Natural killer cell treated with Interleukin-12 subunit alpha and Interleukin-12 subunit beta and Interleukin-15 and Interleukin-18, amount 100 ng/mL, for 72 hours (primary cell): ENCODE results near the gene PBX4. TPM values are rescaled to one million over a fixed set of nuclear protein-coding genes. Genes with fewer than 3 reads are reported as not detected.

ENCODE experiments used
- ATAC-seq, 2 donors: fragments of 150-1000 bp; cut with Tn5 transposase in 1 of 2; sonication (Bioruptor Pico), chemical (Tn5 transposase) in 1 of 2; 2 replicates each; pipeline ENCODE4 v1.10.0; 2021
- DNase-seq: peaks from one replicate; pipeline ENCODE4 v3.0.0; 2022; ENCODE audit warnings: low spot score
- H3K27ac Mint-ChIP-seq, 2 donors: 1 replicate in 1 of 2; 2 replicates in 1 of 2; pipeline ENCODE4 v1.8.0; 2022; ENCODE audit warnings: mixed read lengths in 2 of 2, mild to moderate bottlenecking in 1 of 2, moderate library complexity in 1 of 2
- H3K27me3 Mint-ChIP-seq, 2 donors: 1 replicate in 1 of 2; 2 replicates in 1 of 2; pipeline ENCODE4 v1.8.0; 2022; ENCODE audit warnings: mixed read lengths in 2 of 2
- H3K36me3 Mint-ChIP-seq: one replicate; pipeline ENCODE4 v1.8.0; 2022; ENCODE audit warnings: mixed read lengths
- H3K4me1 Mint-ChIP-seq, 2 donors: 1 replicate in 1 of 2; 2 replicates in 1 of 2; pipeline ENCODE4 v1.8.0; 2022; ENCODE audit warnings: low read depth in 2 of 2, mixed read lengths in 2 of 2, mild to moderate bottlenecking in 1 of 2
- H3K4me3 Mint-ChIP-seq: one replicate; pipeline ENCODE4 v1.8.0; 2022; ENCODE audit warnings: mixed read lengths
- H3K9me3 Mint-ChIP-seq: 2 replicates; pipeline ENCODE4 v1.8.0; 2022; ENCODE audit warnings: mixed read lengths
- total RNA-seq, 2 donors: library from RNA; stranded (reverse); gene quantifications; one replicate each; pipeline ENCODE4 v1.2.3, GENCODE V29; 2022

The PBX4 gene
- total RNA-seq, 2 donors from 2014 or later: 26.3 to 80.1 TPM

DNA sequence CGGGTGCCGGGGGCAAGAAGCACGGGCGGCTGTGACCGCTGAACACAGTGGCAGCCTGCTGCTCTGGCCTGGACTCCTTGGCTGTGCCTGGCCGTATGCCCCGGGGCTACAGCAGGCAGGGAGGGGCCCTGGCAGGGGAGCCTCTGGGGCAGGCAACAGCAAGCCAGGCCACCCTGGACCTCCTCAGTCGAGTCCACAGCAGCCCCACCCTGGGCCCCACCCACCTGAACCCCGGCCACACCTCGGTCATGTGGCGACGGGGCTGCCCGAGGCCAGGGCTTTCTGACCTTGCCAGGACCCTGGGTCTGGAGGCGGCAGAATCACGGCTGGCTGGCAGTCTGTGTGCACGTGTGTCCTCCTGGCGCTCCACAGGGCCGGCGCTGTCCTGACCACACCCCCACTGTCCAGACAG, 71.7 kb downstream of the PBX4 start:
- Mint-ChIP-seq H3K4me1 (peaks cover 3 to 6% of the 10 kb centered on the region in 2 donors), H3K9me3 (no peaks in the 10 kb centered on the region), H3K27me3 (no peaks in the 10 kb centered on the region), H3K27ac (no peak overlapping the region), H3K4me3 (no peak overlapping the region), H3K36me3 (no peaks in the 10 kb centered on the region)
- DNase-seq (no peak), ATAC-seq (no peak)

DNA sequence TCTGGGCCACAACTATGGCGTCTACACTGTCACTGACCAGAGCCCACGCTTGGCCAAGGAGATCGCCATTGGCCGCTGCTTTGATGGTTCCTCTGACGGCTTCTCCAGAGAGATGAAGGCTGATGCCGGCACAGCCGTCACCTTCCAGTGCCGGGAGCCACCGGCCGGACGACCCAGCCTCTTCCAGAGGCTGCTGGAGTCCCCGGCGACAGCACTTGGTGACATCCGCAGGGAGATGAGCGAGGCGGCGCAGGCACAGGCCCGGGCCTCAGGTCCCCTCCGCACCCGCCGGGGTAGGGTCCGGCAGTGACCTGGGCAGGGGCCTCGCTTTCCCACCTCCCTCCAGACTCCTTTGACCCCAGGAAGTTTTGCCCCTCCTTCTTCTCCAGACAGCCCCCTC, 72.8 kb downstream of the PBX4 start:
- Mint-ChIP-seq H3K36me3 (no peaks in the 10 kb centered on the region), H3K9me3 (no peaks in the 10 kb centered on the region), H3K27me3 (no peaks in the 10 kb centered on the region), H3K4me3 (no peak overlapping the region), H3K4me1 (peaks cover 4 to 6% of the 10 kb centered on the region in 2 donors), H3K27ac (no peak overlapping the region)
- no peak for DNase-seq
- no peak for ATAC-seq

DNA sequence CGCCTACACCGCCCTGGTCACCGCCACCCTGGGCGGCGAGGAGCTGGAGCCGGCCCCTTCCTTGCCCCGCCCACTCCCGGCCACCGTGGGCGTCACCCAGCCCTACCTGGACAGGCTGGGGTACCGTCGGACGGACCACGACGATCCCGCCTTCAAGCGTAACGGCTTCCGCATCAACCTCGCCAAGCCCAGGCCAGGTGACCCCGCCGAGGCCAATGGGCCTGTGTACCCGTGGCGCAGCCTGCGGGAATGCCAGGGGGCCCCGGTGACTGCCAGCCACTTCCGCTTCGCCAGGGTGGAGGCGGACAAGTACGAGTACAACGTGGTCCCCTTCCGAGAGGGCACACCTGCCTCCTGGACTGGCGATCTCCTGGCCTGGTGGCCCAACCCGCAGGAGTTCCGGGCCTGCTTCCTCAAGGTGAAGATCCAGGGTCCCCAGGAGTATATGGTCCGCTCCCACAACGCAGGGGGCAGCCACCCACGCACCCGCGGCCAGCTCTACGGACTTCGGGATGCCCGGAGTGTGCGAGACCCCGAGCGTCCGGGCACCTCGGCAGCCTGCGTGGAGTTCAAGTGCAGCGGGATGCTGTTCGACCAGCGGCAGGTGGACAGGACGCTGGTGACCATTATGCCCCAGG, 73.4 kb downstream of the PBX4 start:
- no peak for DNase-seq

DNA sequence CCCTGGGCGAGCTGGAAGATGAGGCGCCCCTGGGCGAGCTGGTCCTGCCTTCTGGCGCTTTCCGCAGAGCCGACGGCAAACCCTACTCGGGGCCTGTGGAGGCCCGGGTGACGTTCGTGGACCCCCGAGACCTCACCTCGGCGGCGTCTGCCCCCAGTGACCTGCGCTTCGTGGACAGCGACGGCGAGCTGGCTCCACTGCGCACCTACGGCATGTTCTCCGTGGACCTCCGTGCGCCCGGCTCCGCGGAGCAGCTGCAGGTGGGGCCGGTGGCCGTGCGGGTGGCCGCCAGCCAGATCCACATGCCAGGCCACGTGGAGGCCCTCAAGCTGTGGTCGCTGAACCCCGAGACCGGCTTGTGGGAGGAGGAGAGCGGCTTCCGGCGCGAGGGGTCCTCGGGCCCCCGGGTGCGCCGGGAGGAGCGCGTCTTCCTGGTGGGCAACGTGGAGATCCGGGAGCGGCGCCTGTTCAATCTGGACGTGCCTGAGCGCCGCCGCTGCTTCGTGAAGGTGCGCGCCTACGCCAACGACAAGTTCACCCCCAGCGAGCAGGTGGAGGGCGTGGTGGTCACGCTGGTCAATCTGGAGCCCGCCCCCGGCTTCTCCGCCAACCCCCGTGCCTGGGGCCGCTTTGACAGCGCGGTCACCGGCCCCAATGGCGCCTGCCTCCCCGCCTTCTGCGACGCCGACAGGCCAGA, 74.1 kb downstream of the PBX4 start:
- DNase-seq: no peak

More for the DNA sequence above, 73.4 kb downstream of the PBX4 start:
- Mint-ChIP-seq H3K9me3 (no peaks in the 10 kb centered on the region), H3K36me3 (no peaks in the 10 kb centered on the region), H3K27me3 (no peaks in the 10 kb centered on the region), H3K27ac (no peak overlapping the region), H3K4me1 (peaks cover 6% of the 10 kb centered on the region in 2 donors), H3K4me3 (no peak overlapping the region)
- ATAC-seq: no peak

DNA sequence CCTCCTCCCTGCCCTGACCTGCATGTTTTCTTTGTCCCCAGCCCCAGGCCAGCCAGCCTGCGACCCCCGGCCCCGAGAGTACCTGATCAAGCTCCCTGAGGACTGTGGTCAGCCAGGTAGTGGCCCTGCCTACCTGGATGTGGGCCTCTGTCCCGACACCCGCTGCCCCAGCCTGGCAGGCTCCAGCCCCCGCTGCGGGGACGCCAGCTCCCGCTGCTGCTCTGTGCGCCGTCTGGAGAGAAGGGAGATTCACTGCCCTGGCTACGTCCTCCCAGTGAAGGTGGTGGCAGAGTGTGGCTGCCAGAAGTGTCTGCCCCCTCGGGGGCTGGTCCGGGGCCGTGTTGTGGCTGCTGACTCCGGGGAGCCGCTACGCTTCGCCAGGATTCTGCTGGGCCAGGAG, 74.8 kb downstream of the PBX4 start:
- DNase-seq (no peak), ATAC-seq (no peak)
- no peak overlapping the region for H3K27ac Mint-ChIP-seq
- no peaks in the 10 kb centered on the region for H3K36me3 Mint-ChIP-seq
- H3K4me3 Mint-ChIP-seq: no peak overlapping the region
- H3K9me3 Mint-ChIP-seq: no peaks in the 10 kb centered on the region
- H3K27me3 Mint-ChIP-seq: peaks cover 0 to 4% of the 10 kb centered on the region in 2 donors
- H3K4me1 Mint-ChIP-seq: peaks cover 11% of the 10 kb centered on the region in 2 donors

More for the DNA sequence above, 74.1 kb downstream of the PBX4 start:
- Mint-ChIP-seq H3K4me1 (peaks cover 6% of the 10 kb centered on the region in 2 donors), H3K27ac (no peak overlapping the region), H3K27me3 (no peaks in the 10 kb centered on the region), H3K36me3 (no peaks in the 10 kb centered on the region), H3K4me3 (no peak overlapping the region), H3K9me3 (no peaks in the 10 kb centered on the region)
- ATAC-seq: no peak

DNA sequence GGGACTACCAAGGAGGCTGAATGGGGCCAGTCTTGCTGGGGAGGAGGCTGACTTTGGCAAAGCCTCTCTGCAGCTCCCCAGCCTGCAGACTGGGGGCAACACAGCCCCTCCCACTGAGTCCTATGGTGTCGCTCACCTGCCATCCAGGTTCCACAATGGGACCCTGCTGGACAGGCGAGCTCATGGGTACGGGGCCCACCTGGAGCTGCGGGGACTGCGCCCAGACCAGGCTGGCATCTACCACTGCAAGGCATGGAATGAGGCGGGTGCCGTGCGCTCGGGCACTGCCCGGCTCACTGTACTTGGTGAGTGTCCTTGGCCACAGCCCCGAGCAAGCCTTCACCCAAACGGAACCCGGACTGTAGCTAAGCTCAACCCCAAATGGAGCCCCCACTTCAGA, 75.4 kb downstream of the PBX4 start:
- Mint-ChIP-seq H3K4me1 (peaks cover 13% of the 10 kb centered on the region in 2 donors), H3K9me3 (no peaks in the 10 kb centered on the region), H3K27ac (no peak overlapping the region), H3K36me3 (no peaks in the 10 kb centered on the region), H3K4me3 (no peak overlapping the region), H3K27me3 (peaks cover 0 to 5% of the 10 kb centered on the region in 2 donors)
- DNase-seq: no peak
- no peak for ATAC-seq

DNA sequence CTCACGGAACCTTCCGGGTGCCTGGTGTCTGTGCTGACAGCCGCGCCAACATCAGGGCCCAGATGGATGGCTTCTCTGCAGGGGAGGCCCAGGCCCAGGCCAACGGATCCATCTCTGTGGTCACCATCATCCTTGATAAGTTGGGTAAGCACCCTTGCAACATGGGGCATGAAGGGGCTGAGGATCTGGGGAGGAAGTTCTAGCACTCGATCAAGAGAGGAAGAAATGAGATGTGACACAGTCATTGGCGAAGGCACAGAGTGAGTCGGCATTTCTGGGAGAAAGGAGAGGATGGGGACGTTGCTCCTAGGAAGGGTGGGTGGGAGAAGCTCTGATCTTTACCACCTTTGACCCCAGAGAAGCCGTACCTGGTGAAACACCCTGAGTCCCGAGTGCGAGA, 76.0 kb downstream of the PBX4 start:
- peaks cover 0 to 9% of the 10 kb centered on the region in 2 donors for H3K27me3 Mint-ChIP-seq
- H3K4me3 Mint-ChIP-seq: no peak overlapping the region
- peaks cover 13 to 17% of the 10 kb centered on the region in 2 donors for H3K4me1 Mint-ChIP-seq
- no peaks in the 10 kb centered on the region for H3K9me3 Mint-ChIP-seq
- DNase-seq (no peak), ATAC-seq (no peak)
- no peak overlapping the region for H3K27ac Mint-ChIP-seq
- H3K36me3 Mint-ChIP-seq: no peaks in the 10 kb centered on the region

DNA sequence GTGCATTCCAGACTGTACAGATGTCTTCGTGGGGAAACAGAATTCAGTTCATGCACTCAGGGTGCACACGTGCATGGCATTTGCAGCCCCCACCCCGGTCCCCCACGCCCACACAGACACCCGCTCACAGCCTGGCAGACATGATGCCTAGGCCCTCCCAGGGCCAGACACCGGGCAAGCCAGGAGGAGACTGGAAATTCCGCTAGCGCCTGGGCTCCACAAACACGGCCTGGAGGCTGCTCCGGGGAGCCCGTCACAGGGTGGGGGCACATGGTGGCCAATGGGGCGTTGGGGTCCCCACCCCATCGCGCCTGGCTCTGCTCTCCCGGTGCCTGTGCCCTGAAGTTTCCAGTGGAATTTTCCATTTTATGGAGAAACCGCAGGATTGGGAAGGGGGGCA, 76.9 kb downstream of the PBX4 start:
- H3K27ac Mint-ChIP-seq: no peak overlapping the region
- ATAC-seq: no peak
- no peaks in the 10 kb centered on the region for H3K36me3 Mint-ChIP-seq
- H3K4me1 Mint-ChIP-seq: peaks cover 13 to 21% of the 10 kb centered on the region in 2 donors
- H3K9me3 Mint-ChIP-seq: no peaks in the 10 kb centered on the region
- peaks cover 0 to 12% of the 10 kb centered on the region in 2 donors for H3K27me3 Mint-ChIP-seq
- DNase-seq: no peak
- peak overlapping the region; percentile 28 for H3K4me3 Mint-ChIP-seq

DNA sequence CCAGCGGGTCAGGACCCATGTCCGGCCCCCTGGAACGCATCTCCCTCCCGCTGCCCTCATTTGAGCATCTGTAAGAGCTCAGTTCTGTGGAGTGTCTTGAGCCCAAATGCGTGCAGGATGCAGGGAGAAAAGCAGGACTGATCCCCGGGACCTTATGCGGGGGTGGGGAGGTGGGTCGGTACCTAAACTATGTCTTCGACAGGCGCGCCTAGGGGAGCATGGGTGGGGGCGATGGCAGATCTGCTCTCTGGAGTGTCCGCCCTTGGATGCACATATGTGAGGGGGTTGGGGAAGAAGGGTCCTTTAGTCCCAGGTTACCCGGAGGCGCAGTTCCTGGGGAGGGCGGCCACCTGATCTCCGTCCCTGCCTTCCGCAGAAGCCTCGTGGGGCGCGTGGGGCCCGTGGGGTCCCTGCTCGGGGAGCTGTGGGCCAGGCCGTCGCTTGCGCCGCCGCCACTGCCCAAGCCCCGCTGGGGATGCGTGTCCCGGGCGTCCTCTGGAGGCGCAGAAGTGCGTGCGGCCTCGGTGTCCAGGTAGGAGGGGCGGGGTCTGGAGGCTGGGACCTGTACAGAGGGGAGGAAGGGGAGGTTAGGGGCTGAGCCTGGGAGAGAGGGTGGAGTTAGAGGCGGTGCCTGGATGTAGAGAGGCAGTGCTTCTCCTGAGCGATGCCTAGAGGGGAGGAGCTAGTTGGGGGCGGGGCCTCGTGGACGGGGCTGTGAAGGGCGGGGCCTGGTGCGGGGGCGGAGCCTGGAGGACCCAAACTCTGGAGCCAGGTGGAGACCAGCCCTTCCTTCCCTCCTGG, 77.6 kb downstream of the PBX4 start:
- H3K9me3 Mint-ChIP-seq: no peaks in the 10 kb centered on the region
- H3K4me1 Mint-ChIP-seq: peaks cover 13 to 21% of the 10 kb centered on the region in 2 donors
- H3K4me3 Mint-ChIP-seq: peak overlapping the region; percentile 48
- H3K36me3 Mint-ChIP-seq: no peaks in the 10 kb centered on the region
- ATAC-seq (peak; percentile 72 to 78), DNase-seq (peak; percentile 70)
- no peak overlapping the region for H3K27ac Mint-ChIP-seq
- H3K27me3 Mint-ChIP-seq: peaks cover 0 to 12% of the 10 kb centered on the region in 2 donors

DNA sequence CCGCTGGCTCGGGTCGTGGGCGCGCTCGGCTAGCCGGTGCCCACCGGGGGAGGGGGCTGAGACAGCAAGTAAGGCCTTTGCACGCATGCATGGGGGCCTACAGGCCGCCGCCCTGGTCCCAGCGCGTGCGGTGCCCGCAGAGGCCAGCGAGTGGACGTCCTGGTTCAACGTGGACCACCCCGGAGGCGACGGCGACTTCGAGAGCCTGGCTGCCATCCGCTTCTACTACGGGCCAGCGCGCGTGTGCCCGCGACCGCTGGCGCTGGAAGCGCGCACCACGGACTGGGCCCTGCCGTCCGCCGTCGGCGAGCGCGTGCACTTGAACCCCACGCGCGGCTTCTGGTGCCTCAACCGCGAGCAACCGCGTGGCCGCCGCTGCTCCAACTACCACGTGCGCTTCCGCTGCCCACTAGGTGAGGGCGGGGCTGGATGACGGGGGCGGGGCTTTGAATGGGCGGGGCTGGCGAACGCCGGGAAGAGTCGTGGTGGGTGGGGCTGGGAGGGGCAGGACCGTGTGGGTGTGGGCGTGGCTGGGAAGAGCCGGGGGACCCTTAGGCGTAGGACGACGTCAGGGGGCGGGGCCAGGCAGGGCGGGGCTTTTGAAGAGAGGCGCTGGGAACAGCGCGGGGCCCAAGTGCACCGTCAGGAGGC, 78.3 kb downstream of the PBX4 start:
- ATAC-seq (peak; percentile 51 to 74), DNase-seq (no peak)
- no peak overlapping the region for H3K27ac Mint-ChIP-seq
- no peaks in the 10 kb centered on the region for H3K36me3 Mint-ChIP-seq
- H3K27me3 Mint-ChIP-seq: peaks cover 0 to 12% of the 10 kb centered on the region in 2 donors
- peak overlapping the region; percentile 48 for H3K4me3 Mint-ChIP-seq
- no peaks in the 10 kb centered on the region for H3K9me3 Mint-ChIP-seq
- H3K4me1 Mint-ChIP-seq: peaks cover 13 to 21% of the 10 kb centered on the region in 2 donors

DNA sequence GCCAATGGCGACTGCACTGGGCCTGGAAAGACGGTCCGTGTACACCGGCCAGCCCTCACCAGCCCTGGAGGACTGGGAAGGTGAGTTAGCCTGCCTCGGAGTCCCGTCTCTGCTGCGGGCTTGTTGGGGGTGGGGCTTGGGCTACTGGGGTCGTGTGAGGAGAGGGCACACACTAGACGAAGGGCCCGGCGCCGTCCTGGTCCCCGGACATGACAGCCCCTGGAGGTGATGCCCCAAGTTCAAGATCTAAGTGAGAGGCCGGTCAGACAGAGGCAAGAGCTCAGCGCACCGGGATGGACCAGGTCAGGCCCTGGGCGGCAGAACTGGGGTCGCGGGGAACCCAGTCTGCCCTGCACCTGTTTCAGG, 78.8 kb downstream of the PBX4 start:
- Mint-ChIP-seq H3K9me3 (no peaks in the 10 kb centered on the region), H3K36me3 (no peaks in the 10 kb centered on the region), H3K27ac (no peak overlapping the region), H3K4me3 (no peak overlapping the region), H3K27me3 (peaks cover 0 to 12% of the 10 kb centered on the region in 2 donors), H3K4me1 (peaks cover 13 to 21% of the 10 kb centered on the region in 2 donors)
- ATAC-seq (no peak), DNase-seq (no peak)

DNA sequence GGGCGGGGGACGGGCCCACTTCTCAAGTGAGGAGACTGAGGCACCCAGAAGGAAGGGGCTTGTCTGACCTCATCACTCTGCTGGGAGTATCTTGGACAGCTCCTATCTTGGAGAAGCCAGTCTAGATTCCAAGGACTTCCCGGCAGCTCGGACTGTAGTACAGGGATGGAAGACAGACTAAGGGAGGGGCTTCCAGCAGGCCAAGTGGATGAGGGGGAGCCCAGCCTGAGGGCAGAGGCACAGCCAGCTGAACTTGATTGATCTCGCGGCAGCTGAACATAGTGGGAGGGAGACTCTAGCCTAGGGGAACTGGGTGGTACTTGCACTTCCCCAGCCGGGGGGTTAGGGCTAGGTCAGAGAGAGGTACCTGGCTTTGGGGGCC, 79.7 kb downstream of the PBX4 start:
- peaks cover 0 to 12% of the 10 kb centered on the region in 2 donors for H3K27me3 Mint-ChIP-seq
- H3K27ac Mint-ChIP-seq: no peak overlapping the region
- H3K4me3 Mint-ChIP-seq: no peak overlapping the region
- DNase-seq (no peak), ATAC-seq (no peak)
- peaks cover 13 to 21% of the 10 kb centered on the region in 2 donors for H3K4me1 Mint-ChIP-seq
- H3K9me3 Mint-ChIP-seq: no peaks in the 10 kb centered on the region
- no peaks in the 10 kb centered on the region for H3K36me3 Mint-ChIP-seq

DNA sequence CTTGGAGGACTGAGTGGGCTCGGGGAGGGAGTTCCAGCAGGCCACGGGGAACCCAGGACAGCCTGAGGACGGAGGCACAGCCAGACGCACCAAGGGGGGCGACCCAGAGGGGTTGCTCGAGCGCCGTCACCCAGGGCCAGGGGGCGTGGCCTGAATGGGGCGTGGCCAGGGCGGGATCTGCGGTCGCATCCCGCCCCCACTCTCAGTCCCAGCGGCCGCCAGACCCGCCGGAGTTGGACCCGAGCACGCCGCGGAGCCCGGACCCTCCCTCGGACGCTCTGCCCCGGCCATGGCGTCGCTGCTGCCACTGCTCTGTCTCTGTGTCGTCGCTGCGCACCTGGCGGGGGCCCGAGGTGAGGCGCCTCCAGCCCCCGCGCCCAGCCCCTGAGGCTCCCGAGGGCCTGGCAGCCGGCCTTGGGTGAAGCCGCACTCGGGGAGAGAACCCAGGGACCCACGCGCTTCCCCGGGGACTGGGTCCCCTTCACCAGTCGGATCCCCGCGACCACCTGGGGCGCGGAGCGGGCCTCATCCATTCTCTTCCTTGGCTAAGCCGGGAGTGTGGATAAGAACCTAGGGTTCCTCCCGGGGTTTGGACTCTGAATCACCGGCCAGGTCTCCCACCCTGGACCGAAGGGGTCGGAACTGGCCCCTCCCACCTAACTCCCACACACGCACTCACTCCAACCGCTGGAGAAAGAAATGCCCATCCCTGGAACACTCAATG, 80.3 kb downstream of the PBX4 start, which contains the start of gene CILP2:
Gene CILP2 (plus strand): TSS at position 205 of the 724 bp plus-strand sequence. CDS start 85 bp downstream, at position 290.
- peaks cover 0 to 12% of the 10 kb centered on the region in 2 donors for H3K27me3 Mint-ChIP-seq
- H3K27ac Mint-ChIP-seq: peak within 1 kb of the TSS in 1 of 2 donors; percentile 53
- H3K9me3 Mint-ChIP-seq: no peaks in the 10 kb centered on the region
- peaks cover 13 to 21% of the 10 kb centered on the region in 2 donors for H3K4me1 Mint-ChIP-seq
- H3K4me3 Mint-ChIP-seq: peak within 1 kb of the TSS; percentile 20
- DNase-seq (no peak), ATAC-seq (no peak)
- no peaks in the 10 kb centered on the region for H3K36me3 Mint-ChIP-seq
